ENCODE results near the gene RAB5B. TPM values are rescaled to one million over a fixed set of nuclear protein-coding genes. Genes with fewer than 3 reads are reported as not detected.

Gene RAB5B
- total and polyA plus RNA-seq, 10 of the 15 experiments (the other 5 are each of a cell fraction or from before 2014, with no cell fraction given): 7.5 to 149 (median 37.8) TPM

DNA sequence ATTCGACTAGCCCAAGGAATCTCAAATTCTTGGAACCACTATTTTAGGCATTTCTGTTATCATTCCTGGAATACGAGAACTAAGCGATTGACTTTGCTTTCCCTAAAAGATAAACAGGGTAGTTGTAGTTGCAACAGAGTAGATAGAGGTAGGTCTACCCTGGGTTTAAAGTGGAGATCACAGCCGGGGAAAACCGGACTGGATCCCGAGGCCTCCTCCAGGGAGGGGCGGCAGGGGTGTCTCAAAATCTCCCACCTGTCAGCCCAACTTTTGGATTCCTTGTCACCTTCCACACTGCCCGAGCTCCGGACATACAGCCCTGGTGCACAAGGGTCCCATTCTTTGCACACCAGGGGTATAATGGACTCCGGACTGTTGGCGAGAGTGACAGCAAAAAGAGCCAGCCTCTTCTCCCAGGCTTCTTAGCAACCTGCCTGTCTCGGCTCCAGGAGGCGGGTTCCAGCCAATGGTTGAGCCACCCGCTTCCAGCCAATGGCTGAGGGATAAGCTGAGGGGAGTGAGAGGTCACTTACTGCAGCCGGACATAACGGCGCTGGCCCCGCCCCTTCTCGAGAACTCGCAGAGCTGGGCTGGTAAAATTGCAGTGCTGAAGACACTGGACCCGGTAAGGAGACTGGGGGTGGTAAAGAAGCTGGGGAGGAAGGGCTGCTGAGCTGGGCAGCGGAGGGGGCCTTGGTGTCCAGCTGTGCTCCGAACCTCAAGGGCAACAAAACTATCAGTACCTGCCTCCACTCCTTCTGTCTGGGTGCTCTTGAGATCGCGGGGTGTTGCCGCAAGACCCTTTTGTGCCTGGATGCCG is 23.0 kb downstream of the RAB5B start, which contains the start of gene SUOX (continued):
- TF ChIP-seq MYC (IDR thresholded peaks at IDR 0.05; ENCODE audit: insufficient read depth, insufficient read length, insufficient replicate concordance, low read length, severe bottlenecking) (no peak), RCOR1 (conservative IDR thresholded peaks at IDR 0.05; ENCODE audit: low read depth, low read length) (no peak), IRF4 (IDR thresholded peaks at IDR 0.05; ENCODE audit: low read depth, low read length) (no peak), BACH1 (IDR thresholded peaks at IDR 0.05; ENCODE audit: borderline replicate concordance) (no peak; the same call in 1 of the 2 replicates), HDAC6 (IDR thresholded peaks at IDR 0.05; ENCODE audit: unreplicated experiment) (no peak), PML (IDR thresholded peaks at IDR 0.05; ENCODE audit: low read length) (no peak; the same call in 1 of the 2 replicates), KLF5 (IDR thresholded peaks at IDR 0.05; ENCODE audit: partially characterized antibody) (no peak), MEF2A (IDR thresholded peaks at IDR 0.05; ENCODE audit: insufficient read depth, low read depth, low read length) (no peak), TCF3 (IDR thresholded peaks at IDR 0.05; ENCODE audit: borderline replicate concordance, insufficient read depth, low read depth, low read length) (no peak), CREB1 (IDR thresholded peaks at IDR 0.05; ENCODE audit: low read depth) (peak; percentile 74; the same call in 1 of the 2 replicates), ZNF622 (IDR thresholded peaks at IDR 0.05) (no peak), GABPA (IDR thresholded peaks at IDR 0.05; ENCODE audit: low read depth) (no peak), PAX8 (IDR thresholded peaks at IDR 0.05) (0 out of 2 replicates have a peak, but pooled peaks have one; percentile 46), FOS (IDR thresholded peaks at IDR 0.05; ENCODE audit: borderline replicate concordance, extremely low read depth, insufficient read length) (peak; percentile 30)
- TF ChIP-seq, protein P1, sequence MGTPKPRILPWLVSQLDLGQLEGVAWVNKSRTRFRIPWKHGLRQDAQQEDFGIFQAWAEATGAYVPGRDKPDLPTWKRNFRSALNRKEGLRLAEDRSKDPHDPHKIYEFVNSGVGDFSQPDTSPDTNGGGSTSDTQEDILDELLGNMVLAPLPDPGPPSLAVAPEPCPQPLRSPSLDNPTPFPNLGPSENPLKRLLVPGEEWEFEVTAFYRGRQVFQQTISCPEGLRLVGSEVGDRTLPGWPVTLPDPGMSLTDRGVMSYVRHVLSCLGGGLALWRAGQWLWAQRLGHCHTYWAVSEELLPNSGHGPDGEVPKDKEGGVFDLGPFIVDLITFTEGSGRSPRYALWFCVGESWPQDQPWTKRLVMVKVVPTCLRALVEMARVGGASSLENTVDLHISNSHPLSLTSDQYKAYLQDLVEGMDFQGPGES (IDR thresholded peaks at IDR 0.05): peak; percentile 62; the same call in 1 of the 2 replicates
- TF ChIP-seq, protein P2, sequence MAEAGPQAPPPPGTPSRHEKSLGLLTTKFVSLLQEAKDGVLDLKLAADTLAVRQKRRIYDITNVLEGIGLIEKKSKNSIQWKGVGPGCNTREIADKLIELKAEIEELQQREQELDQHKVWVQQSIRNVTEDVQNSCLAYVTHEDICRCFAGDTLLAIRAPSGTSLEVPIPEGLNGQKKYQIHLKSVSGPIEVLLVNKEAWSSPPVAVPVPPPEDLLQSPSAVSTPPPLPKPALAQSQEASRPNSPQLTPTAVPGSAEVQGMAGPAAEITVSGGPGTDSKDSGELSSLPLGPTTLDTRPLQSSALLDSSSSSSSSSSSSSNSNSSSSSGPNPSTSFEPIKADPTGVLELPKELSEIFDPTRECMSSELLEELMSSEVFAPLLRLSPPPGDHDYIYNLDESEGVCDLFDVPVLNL (IDR thresholded peaks at IDR 0.05; ENCODE audit: low read depth, low read length): no peak
- TF ChIP-seq, protein P3, sequence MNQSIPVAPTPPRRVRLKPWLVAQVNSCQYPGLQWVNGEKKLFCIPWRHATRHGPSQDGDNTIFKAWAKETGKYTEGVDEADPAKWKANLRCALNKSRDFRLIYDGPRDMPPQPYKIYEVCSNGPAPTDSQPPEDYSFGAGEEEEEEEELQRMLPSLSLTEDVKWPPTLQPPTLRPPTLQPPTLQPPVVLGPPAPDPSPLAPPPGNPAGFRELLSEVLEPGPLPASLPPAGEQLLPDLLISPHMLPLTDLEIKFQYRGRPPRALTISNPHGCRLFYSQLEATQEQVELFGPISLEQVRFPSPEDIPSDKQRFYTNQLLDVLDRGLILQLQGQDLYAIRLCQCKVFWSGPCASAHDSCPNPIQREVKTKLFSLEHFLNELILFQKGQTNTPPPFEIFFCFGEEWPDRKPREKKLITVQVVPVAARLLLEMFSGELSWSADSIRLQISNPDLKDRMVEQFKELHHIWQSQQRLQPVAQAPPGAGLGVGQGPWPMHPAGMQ (IDR thresholded peaks at IDR 0.05; ENCODE audit: borderline replicate concordance): no peak
- TF ChIP-seq, protein P4, sequence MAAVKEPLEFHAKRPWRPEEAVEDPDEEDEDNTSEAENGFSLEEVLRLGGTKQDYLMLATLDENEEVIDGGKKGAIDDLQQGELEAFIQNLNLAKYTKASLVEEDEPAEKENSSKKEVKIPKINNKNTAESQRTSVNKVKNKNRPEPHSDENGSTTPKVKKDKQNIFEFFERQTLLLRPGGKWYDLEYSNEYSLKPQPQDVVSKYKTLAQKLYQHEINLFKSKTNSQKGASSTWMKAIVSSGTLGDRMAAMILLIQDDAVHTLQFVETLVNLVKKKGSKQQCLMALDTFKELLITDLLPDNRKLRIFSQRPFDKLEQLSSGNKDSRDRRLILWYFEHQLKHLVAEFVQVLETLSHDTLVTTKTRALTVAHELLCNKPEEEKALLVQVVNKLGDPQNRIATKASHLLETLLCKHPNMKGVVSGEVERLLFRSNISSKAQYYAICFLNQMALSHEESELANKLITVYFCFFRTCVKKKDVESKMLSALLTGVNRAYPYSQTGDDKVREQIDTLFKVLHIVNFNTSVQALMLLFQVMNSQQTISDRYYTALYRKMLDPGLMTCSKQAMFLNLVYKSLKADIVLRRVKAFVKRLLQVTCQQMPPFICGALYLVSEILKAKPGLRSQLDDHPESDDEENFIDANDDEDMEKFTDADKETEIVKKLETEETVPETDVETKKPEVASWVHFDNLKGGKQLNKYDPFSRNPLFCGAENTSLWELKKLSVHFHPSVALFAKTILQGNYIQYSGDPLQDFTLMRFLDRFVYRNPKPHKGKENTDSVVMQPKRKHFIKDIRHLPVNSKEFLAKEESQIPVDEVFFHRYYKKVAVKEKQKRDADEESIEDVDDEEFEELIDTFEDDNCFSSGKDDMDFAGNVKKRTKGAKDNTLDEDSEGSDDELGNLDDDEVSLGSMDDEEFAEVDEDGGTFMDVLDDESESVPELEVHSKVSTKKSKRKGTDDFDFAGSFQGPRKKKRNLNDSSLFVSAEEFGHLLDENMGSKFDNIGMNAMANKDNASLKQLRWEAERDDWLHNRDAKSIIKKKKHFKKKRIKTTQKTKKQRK (IDR thresholded peaks at IDR 0.05; ENCODE audit: low read depth, low read length): 0 out of 2 replicates have a peak, but pooled peaks have one; percentile 17
